Suprapubic skin (tissue), 4 donors: ENCODE results near the gene LANCL1. TPM values are rescaled to one million over a fixed set of nuclear protein-coding genes. Genes with fewer than 3 reads are reported as not detected.

ENCODE experiments used
- DNase-seq, 2 donors: peaks; one replicate each; pipeline ENCODE4 v3.0.0-alpha.2; 2019; ENCODE audit warnings: low spot score in 2 of 2
- H3K27ac ChIP-seq: fragments of 200-600 bp; sonication (generic); one replicate; pipeline ENCODE4 v1.5.1; 2019
- H3K27me3 ChIP-seq: fragments of 200-600 bp; sonication (generic); one replicate; pipeline ENCODE4 v1.5.1; 2019
- H3K36me3 ChIP-seq: fragments of 200-600 bp; sonication (generic); one replicate; pipeline ENCODE4 v1.5.1; 2019
- H3K4me1 ChIP-seq: fragments of 200-600 bp; sonication (generic); one replicate; pipeline ENCODE4 v1.5.1; 2019
- H3K4me3 ChIP-seq: fragments of 200-600 bp; sonication (generic); one replicate; pipeline ENCODE4 v1.5.1; 2019; ENCODE audit warnings: mild to moderate bottlenecking
- H3K9me3 ChIP-seq: fragments of 200-600 bp; sonication (generic); one replicate; pipeline ENCODE4 v1.5.1; 2019
- EP300 ChIP-seq: sonication (generic); formaldehyde crosslinking; IDR thresholded peaks from one replicate; pipeline ENCODE4 v1.6.1; 2017; ENCODE audit warnings: antibody characterized with exemption
- POLR2A ChIP-seq, 2 donors: fragments of 450-650 bp; IDR thresholded peaks; one replicate each; pipeline ENCODE4 v1.6.1; 2017; ENCODE audit warnings: antibody characterized with exemption in 2 of 2, mild to moderate bottlenecking in 2 of 2, moderate library complexity in 2 of 2
- POLR2AphosphoS5 ChIP-seq, 3 donors: sonication (generic); formaldehyde crosslinking; IDR thresholded peaks; one replicate each; pipeline ENCODE4 v1.6.1; 2017; ENCODE audit warnings: antibody characterized with exemption in 3 of 3
- WGBS: methylation state at CpG from one replicate; pipeline ENCODE4 v1.1.5; 2018; 5-methylcytosine and 5-hydroxymethylcytosine counted together
- total RNA-seq, 4 donors: library from RNA; depleted of rRNA; stranded (reverse); fragments of >200 nt; gene quantifications; one replicate each; pipeline ENCODE4 v1.1.0, GENCODE V29; 2016
- TF ChIP-seq, protein P1 (sequence below), 2 donors: fragments of 200-600 bp in 1 of 2; fragments of 450-650 bp in 1 of 2; sonication (generic) in 1 of 2; IDR thresholded peaks; one replicate each; pipeline ENCODE4 v1.5.1; 2016 to 2019; ENCODE audit warnings: antibody characterized with exemption in 2 of 2, mild to moderate bottlenecking in 1 of 2, moderate library complexity in 1 of 2

LANCL1 gene
- total RNA-seq, 4 donors from 2014 or later = 40.3 to 61.8 (median 53.7) TPM

DNA sequence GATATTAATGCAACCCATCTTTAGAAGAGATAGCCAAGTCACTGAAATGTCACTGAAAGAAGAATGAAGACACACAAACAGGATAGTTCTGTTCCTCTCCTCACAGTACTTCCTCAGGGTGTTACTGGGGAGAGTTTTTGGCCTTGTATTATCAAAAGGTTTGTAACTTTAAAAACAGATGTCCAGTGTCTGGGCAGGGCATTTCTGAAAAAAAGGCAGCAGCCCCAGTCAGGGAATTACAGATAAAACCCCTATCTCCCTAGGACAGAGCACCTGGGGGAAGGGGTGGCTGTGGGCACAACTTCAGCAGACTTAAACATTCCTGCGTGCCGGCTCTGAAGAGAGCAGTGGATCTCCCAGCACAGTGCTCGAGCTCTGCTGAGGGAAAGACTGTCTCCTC is 30.8 kb downstream of the LANCL1 start:
- TF ChIP-seq POLR2A (IDR thresholded peaks at IDR 0.05) = no peak
- TF ChIP-seq, protein P1, sequence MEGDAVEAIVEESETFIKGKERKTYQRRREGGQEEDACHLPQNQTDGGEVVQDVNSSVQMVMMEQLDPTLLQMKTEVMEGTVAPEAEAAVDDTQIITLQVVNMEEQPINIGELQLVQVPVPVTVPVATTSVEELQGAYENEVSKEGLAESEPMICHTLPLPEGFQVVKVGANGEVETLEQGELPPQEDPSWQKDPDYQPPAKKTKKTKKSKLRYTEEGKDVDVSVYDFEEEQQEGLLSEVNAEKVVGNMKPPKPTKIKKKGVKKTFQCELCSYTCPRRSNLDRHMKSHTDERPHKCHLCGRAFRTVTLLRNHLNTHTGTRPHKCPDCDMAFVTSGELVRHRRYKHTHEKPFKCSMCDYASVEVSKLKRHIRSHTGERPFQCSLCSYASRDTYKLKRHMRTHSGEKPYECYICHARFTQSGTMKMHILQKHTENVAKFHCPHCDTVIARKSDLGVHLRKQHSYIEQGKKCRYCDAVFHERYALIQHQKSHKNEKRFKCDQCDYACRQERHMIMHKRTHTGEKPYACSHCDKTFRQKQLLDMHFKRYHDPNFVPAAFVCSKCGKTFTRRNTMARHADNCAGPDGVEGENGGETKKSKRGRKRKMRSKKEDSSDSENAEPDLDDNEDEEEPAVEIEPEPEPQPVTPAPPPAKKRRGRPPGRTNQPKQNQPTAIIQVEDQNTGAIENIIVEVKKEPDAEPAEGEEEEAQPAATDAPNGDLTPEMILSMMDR (IDR thresholded peaks at IDR 0.05) = no peak
- no peak for TF ChIP-seq EP300
- TF ChIP-seq POLR2AphosphoS5 (IDR thresholded peaks at IDR 0.05) = no peak
- Histone ChIP-seq H3K36me3 (peaks cover 18% of the 10 kb centered on the region), H3K4me1 (no peaks in the 10 kb centered on the region), H3K27ac (no peak overlapping the region), H3K9me3 (peaks cover 4% of the 10 kb centered on the region), H3K27me3 (no peaks in the 10 kb centered on the region), H3K4me3 (no peak overlapping the region)
- WGBS = 96% methylated on average over 3 of the region's 3 CpGs
- DNase-seq = no peak

DNA sequence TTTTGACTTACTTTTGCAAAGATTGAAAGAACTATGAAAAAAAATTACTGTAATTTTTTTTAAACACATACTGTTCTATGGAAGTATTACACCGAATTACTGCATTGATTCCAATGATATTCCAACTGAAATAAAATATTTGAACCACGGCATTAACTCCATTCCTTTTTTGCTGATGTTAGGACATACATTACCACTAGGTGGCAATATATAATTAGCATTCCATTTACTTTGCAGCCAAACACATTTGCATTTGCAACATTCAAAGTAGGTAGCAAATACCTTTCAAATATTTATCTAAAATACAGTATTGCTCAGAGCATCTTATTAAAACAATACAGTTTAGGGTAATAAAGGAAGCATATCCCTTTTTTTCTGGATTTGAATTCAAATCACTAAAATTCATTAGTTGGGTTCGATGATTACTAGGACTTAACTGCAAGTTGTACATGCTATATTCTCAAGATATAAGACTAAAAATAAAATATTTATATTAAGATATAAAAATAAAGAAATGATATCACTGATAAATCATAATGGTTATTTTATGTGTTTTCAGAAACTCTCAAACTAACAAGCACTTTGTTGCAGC is 31.3 kb downstream of the LANCL1 start:
- Histone ChIP-seq H3K27ac (no peak overlapping the region), H3K4me3 (no peak overlapping the region), H3K4me1 (no peaks in the 10 kb centered on the region), H3K36me3 (peaks cover 22% of the 10 kb centered on the region), H3K27me3 (no peaks in the 10 kb centered on the region), H3K9me3 (peaks cover 3% of the 10 kb centered on the region)
- DNase-seq = no peak
- 53% methylated on average over 3 of the region's 3 CpGs for WGBS
- TF ChIP-seq, protein P1 (IDR thresholded peaks at IDR 0.05) = peak; percentile 28 to 49
- no peak for TF ChIP-seq POLR2AphosphoS5 (IDR thresholded peaks at IDR 0.05)

DNA sequence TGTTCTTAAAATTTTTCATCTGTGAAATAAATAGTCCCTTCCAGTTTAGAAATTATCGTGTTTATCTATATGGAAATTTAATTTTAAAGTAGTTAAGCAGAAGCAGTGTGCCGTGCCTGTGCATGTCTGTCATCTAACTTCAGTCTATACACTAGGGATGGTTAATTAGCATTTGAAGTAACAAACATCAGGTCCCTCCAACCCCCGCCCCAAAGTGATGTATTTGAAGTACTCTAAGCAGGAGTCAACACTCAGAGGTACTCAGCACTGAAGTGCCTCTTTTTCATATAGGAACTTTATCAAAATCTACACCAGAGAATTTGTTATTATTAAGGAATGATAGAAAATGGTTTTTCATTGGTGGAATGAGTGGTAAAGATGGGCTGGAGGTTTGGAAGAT is 33.0 kb downstream of the LANCL1 start:
- H3K9me3 ChIP-seq = no peaks in the 10 kb centered on the region
- no peak for DNase-seq
- TF ChIP-seq, protein P1 (IDR thresholded peaks at IDR 0.05) = no peak
- TF ChIP-seq POLR2A (IDR thresholded peaks at IDR 0.05) = no peak
- no peak for TF ChIP-seq EP300
- no peak for TF ChIP-seq POLR2AphosphoS5 (IDR thresholded peaks at IDR 0.05)
- no peak overlapping the region for H3K4me3 ChIP-seq
- H3K4me1 ChIP-seq = no peaks in the 10 kb centered on the region
- peaks cover 38% of the 10 kb centered on the region for H3K36me3 ChIP-seq
- no peak overlapping the region for H3K27ac ChIP-seq
- 91% methylated on average over 3 of the region's 3 CpGs for WGBS
- no peaks in the 10 kb centered on the region for H3K27me3 ChIP-seq

DNA sequence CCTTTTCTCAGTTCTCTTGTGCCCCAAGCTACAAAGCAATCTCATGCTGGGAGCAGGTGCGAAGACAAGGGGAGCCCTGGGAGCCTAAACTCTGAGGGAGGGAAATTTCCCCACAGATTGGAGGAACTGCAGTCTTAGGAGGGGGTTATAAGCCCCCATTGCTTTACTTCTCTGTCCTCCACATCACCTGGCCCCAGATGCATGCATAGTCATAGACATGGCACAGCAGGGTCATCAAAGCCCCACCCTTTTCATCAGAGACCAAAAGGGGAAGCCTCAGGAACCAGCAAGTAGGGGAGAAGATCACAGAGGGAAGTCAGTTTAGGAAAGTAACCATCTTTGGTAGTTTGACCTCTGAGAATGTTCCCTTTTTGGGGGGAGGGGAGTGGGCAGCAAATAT is 33.7 kb downstream of the LANCL1 start:
- H3K4me3 ChIP-seq = no peak overlapping the region
- peaks cover 44% of the 10 kb centered on the region for H3K36me3 ChIP-seq
- WGBS = 86% methylated on average over 1 of the region's 1 CpG

DNA sequence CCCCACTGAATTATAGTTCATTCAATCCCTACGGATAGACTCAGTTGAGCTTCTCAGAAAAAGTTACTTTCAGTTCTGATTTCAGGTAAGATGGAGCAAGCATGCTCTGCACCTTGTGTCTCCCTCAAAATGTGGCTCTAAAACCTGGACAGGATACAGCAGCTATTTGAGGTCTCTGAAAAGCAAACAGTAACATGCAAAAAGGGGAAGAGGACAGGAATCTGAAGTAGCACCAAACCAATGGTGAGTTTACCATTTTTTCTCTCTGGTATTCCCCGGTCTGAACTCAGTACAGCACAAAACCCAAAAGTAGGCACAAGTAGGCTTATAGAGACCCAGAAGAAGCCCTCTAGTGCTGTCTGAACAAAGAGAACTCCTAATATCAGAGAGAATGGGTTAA is 34.1 kb downstream of the LANCL1 start:
- Histone ChIP-seq H3K36me3 (peaks cover 49% of the 10 kb centered on the region), H3K27me3 (no peaks in the 10 kb centered on the region), H3K27ac (no peak overlapping the region), H3K9me3 (no peaks in the 10 kb centered on the region), H3K4me3 (no peak overlapping the region), H3K4me1 (no peaks in the 10 kb centered on the region)
- DNase-seq = no peak
- 88% methylated on average over 2 of the region's 2 CpGs for WGBS
- TF ChIP-seq, protein P1 (IDR thresholded peaks at IDR 0.05) = no peak
- no peak for TF ChIP-seq POLR2A (IDR thresholded peaks at IDR 0.05)
- TF ChIP-seq POLR2AphosphoS5 (IDR thresholded peaks at IDR 0.05) = no peak
- TF ChIP-seq EP300 = no peak

More for the DNA sequence above, 33.7 kb downstream of the LANCL1 start:
- H3K9me3 ChIP-seq = no peaks in the 10 kb centered on the region
- H3K4me1 ChIP-seq = no peaks in the 10 kb centered on the region
- no peak for DNase-seq
- no peak for TF ChIP-seq POLR2A (IDR thresholded peaks at IDR 0.05)
- no peak for TF ChIP-seq EP300
- TF ChIP-seq, protein P1 (IDR thresholded peaks at IDR 0.05) = no peak
- TF ChIP-seq POLR2AphosphoS5 (IDR thresholded peaks at IDR 0.05) = no peak
- H3K27me3 ChIP-seq = no peaks in the 10 kb centered on the region
- no peak overlapping the region for H3K27ac ChIP-seq
